K562 (cell line): ENCODE results near the gene TACSTD2. TPM values are rescaled to one million over a fixed set of nuclear protein-coding genes. Genes with fewer than 3 reads are reported as not detected.
A peak's percentile ranks its signal among the peaks of the same experiment; 100 is the strongest.

Source experiments
- ATAC-seq: fragments of 200-7000 bp; cut with Tn5 transposase; 3 replicates; pipeline ENCODE4 v1.9.1; 2020; ENCODE audit warnings: moderate library complexity
- BruUV-seq: library from RNA; stranded (reverse); fragments of 400-500 nt; replicated peaks from 2 replicates; lab custom pipeline; 2021; lab: Mats Ljungman, UMichigan
- CTCF ChIA-PET: fragments of 300-600 bp; formaldehyde crosslinking; extraction: SDS; loops from one replicate; lab custom pipeline; 2021; ENCODE audit warnings: low intra/inter-chr PET ratio; lab: Yijun Ruan, JAX
- POLR2A ChIA-PET: fragments of 300-600, 350-650 bp; sonication (Branson Sonifier 250); formaldehyde crosslinking; extraction: SDS; loops from one replicate; lab custom pipeline; 2021; ENCODE audit warnings: antibody characterized with exemption, inconsistent platforms; lab: Yijun Ruan, JAX
- DNase-seq, 4 experiments: peaks; one replicate each; pipeline versions ENCODE4 v3.0.0 to v3.0.0-alpha.2; 2011 to 2018; ENCODE audit warnings: low spot score in 3 of 4, mixed read lengths in 3 of 4; ENCODE audit errors: extremely low read depth in 1 of 4
- FAIRE-seq: peaks from 2 replicates; lab custom pipeline; 2011; peaks lifted over from hg19 to GRCh38; lab: Jason Lieb, UNC
- H2AFZ ChIP-seq: 2 replicates; pipeline ENCODE4 v1.6.0; 2011; ENCODE audit warnings: low read depth, low read length, control low read depth, inconsistent platforms
- H3K27ac ChIP-seq: fragments of 200-600 bp; 3 replicates; pipeline ENCODE4 v1.8.0; 2011; ENCODE audit warnings: low read depth, mild to moderate bottlenecking, control low read depth, inconsistent platforms, low read length, moderate library complexity, mixed read lengths; ENCODE audit errors: extremely low read depth
- H3K27me3 ChIP-seq, 2 experiments: fragments of 300-600 bp in 1 of 2; 2 replicates in 1 of 2; 3 replicates in 1 of 2; pipeline versions ENCODE4 v1.6.0 to v1.8.0; 2011; ENCODE audit warnings: inconsistent platforms in 2 of 2, low read length in 2 of 2, mild to moderate bottlenecking in 1 of 2, mixed read lengths in 1 of 2, moderate library complexity in 1 of 2; ENCODE audit not compliant: control insufficient read depth in 2 of 2, insufficient read depth in 2 of 2
- H3K36me3 ChIP-seq: fragments of 300-600 bp; 3 replicates; pipeline ENCODE4 v1.8.0; 2011; ENCODE audit warnings: mild to moderate bottlenecking, low read length, inconsistent platforms; ENCODE audit not compliant: control insufficient read depth, insufficient read depth
- H3K4me1 ChIP-seq, 2 experiments: fragments of 200-600 bp in 1 of 2; replicated peaks in 1 of 2; 2 replicates in 1 of 2; 3 replicates in 1 of 2; pipeline versions ENCODE4 v1.5.1 to v1.8.0; 2011; ENCODE audit warnings: inconsistent platforms in 2 of 2, low read length in 2 of 2, mild to moderate bottlenecking in 1 of 2, mixed read lengths in 1 of 2, moderate library complexity in 1 of 2; ENCODE audit not compliant: control insufficient read depth in 2 of 2, insufficient read depth in 2 of 2
- H3K4me2 ChIP-seq: 2 replicates; pipeline ENCODE4 v1.6.1; 2011; ENCODE audit warnings: low read length, control low read depth, inconsistent platforms, mixed read lengths; ENCODE audit not compliant: insufficient read depth
- H3K4me3 ChIP-seq: fragments of 200-600 bp; sonication (generic), shearing (Covaris generic); 2 replicates; pipeline ENCODE4 v1.5.1; 2016; ENCODE audit warnings: control low read depth, inconsistent platforms
- H3K79me2 ChIP-seq: fragments of 200-600 bp; 3 replicates; pipeline ENCODE4 v1.8.0; 2011; ENCODE audit warnings: low read length, inconsistent platforms; ENCODE audit not compliant: control insufficient read depth, insufficient read depth
- H3K9ac ChIP-seq, 2 experiments: 2 replicates each; pipeline versions ENCODE4 v1.6.0 to v1.6.1; 2011; ENCODE audit warnings: low read depth in 2 of 2, low read length in 2 of 2, control low read depth in 1 of 2, inconsistent platforms in 1 of 2, mild to moderate bottlenecking in 1 of 2, mixed read lengths in 1 of 2; ENCODE audit not compliant: insufficient read depth in 1 of 2
- H3K9me1 ChIP-seq: one replicate; pipeline ENCODE4 v1.6.0; 2011; ENCODE audit warnings: inconsistent platforms, mild to moderate bottlenecking, low read length, moderate library complexity; ENCODE audit not compliant: control insufficient read depth, insufficient read depth
- H3K9me3 ChIP-seq: replicated peaks from 2 replicates; pipeline ENCODE4 v1.5.1; 2011; ENCODE audit warnings: low read depth, low read length, inconsistent platforms; ENCODE audit not compliant: control insufficient read depth, insufficient read depth
- H4K20me1 ChIP-seq: replicated peaks from 2 replicates; pipeline ENCODE4 v1.6.1; 2011; ENCODE audit warnings: low read length, inconsistent platforms, mixed read lengths; ENCODE audit not compliant: control insufficient read depth, insufficient read depth
- CBFA2T2 ChIP-seq: fragments of 450-650 bp; conservative IDR thresholded peaks from 2 replicates; pipeline ENCODE4 v1.6.1; 2017; ENCODE audit warnings: mild to moderate bottlenecking
- KDM2B ChIP-seq: fragments of 250-450 bp; sonication (Bioruptor Pico); IDR thresholded peaks from 2 replicates; pipeline ENCODE4 v1.8.0; 2021; ENCODE audit warnings: mild to moderate bottlenecking, moderate library complexity
- RAD21 ChIP-seq, 2 experiments: fragments of 250-450 bp in 1 of 2; fragments of 450-650 bp in 1 of 2; sonication (Bioruptor Pico) in 1 of 2; formaldehyde crosslinking in 1 of 2; IDR thresholded peaks in 1 of 2; conservative IDR thresholded peaks in 1 of 2; 2 replicates each; pipeline versions ENCODE4 v1.4.0 to v1.8.0; 2020 to 2022; ENCODE audit warnings: mild to moderate bottlenecking in 2 of 2, moderate library complexity in 1 of 2
- SP1 ChIP-seq: sonication (generic); formaldehyde crosslinking; IDR thresholded peaks from 2 replicates; pipeline ENCODE4 v1.8.1; 2022; ENCODE audit warnings: mild to moderate bottlenecking, missing genetic modification reagents
- ZEB2 ChIP-seq: fragments of 450-650 bp; IDR thresholded peaks from 2 replicates; pipeline ENCODE4 v1.6.1; 2016
- WGBS: fragments of 100-300 bp; shearing (Covaris generic); methylation state at CpG from one replicate; pipeline ENCODE4 v1.1.6; 2016; ENCODE audit warnings: low coverage, mixed read lengths; ENCODE audit not compliant: insufficient coverage; ENCODE audit errors: missing lambda C conversion rate; 5-methylcytosine and 5-hydroxymethylcytosine counted together
- in situ Hi-C: fragments of 300-500 bp; cut with MboI; formaldehyde crosslinking; loops from 4 replicates; pipeline ENCODE4 v1.15.0; 2018; ENCODE audit warnings: inconsistent platforms, mixed read lengths
- intact Hi-C: fragments of 100-400 bp; cut with micrococcal nuclease; formaldehyde crosslinking; loops from 2 replicates; pipeline ENCODE4 v1.14.2; 2022
- polyA plus RNA-seq, 8 experiments: library from polyadenylated mRNA; depleted of rRNA in 4 of 8; stranded (reverse) in 5 of 8; unstranded in 3 of 8; fragments of >200 nt; fragmentation: Nextera tagmentation in 2 of 8; fragmentation: Illumina TruSeq in 1 of 8; extraction: Ambion mirVana in 2 of 8; extraction: Trizol in 1 of 8; gene quantifications; 2 replicates each; pipeline versions ENCODE4 v1.2.1 to v1.2.3, GENCODE V29; 2011 to 2014; ENCODE audit warnings: inconsistent platforms in 1 of 8, missing spikeins in 1 of 8
- total RNA-seq, 7 experiments: library from RNA; depleted of rRNA in 6 of 7; stranded (reverse); fragments of >200 nt in 6 of 7; fragmentation: Illumina TruSeq in 2 of 7; extraction: Trizol in 2 of 7; gene quantifications; 2 replicates each; pipeline versions ENCODE4 v1.2.1 to v1.2.3, GENCODE V29; 2011 to 2021; ENCODE audit warnings: low replicate concordance in 1 of 7
- TF ChIP-seq, protein P1 (sequence below): fragments of 450-650 bp; IDR thresholded peaks from 2 replicates; pipeline ENCODE4 v1.6.1; 2018; ENCODE audit not compliant: partially characterized antibody
- TF ChIP-seq, protein P2 (sequence below): sonication (generic); formaldehyde crosslinking; IDR thresholded peaks from 2 replicates; pipeline ENCODE4 v1.8.1; 2023; ENCODE audit warnings: mild to moderate bottlenecking, missing genetic modification reagents
- TF ChIP-seq, protein P3 (sequence below): fragments of 250-450 bp; sonication (Bioruptor Pico); IDR thresholded peaks from 2 replicates; pipeline ENCODE4 v1.5.0; 2021

Gene TACSTD2
- total and polyA plus RNA-seq, 9 of the 15 experiments (the other 6 are each of a cell fraction or from before 2014, with no cell fraction given), result 0.04 to 0.31 TPM; not detected in 7

DNA sequence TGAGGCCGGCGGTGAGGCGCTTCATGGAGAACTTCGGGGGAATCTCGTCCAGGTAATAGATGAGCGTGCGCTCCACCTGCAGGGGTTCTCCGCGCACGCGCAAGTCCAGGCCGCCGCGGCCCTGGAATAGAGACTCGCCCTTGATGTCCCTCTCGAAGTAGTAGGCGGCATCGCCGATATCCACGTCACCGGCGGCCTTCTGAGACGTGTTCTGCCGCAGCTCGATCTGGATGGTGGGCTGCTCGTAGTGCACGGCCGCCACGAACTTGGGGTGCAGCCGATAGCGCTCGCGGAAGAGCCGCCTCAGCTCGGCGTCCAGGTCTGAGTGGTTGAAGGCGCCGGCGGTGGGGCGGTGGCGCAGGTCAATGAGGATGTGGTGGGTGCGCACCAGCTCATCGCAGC is 726 bp downstream of the TACSTD2 start:
- CTCF ChIA-PET, result no interaction called here
- Histone ChIP-seq H3K4me1 (peaks cover 0 to 11% of the 10 kb centered on the region in 2 experiments; a peak in 1 of 5 replicates), H3K27ac (no peak overlapping the region)

More for the DNA sequence above, 726 bp downstream of the TACSTD2 start:
- intact Hi-C loops (no loop called here), in situ Hi-C loops (no loop called here)
- no TSS peak for BruUV-seq
- Histone ChIP-seq H3K9ac (no peak overlapping the region), H2AFZ (no peak overlapping the region), H4K20me1 (no peaks in the 10 kb centered on the region), H3K27me3 (peaks cover 2 to 6% of the 10 kb centered on the region in 2 experiments; a peak in 1 of 5 replicates), H3K9me3 (no peaks in the 10 kb centered on the region), H3K9me1 (no peaks in the 10 kb centered on the region), H3K4me3 (no peak overlapping the region), H3K36me3 (no peaks in the 10 kb centered on the region), H3K4me2 (no peak overlapping the region), H3K79me2 (no peaks in the 10 kb centered on the region)
- POLR2A ChIA-PET, result no interaction called here
- TF ChIP-seq RAD21 (CRISPR knock-in tag; conservative IDR thresholded peaks at IDR 0.05 in 1 of 2, IDR thresholded peaks at IDR 0.05 in 1 of 2) (no peak), SP1 (CRISPR knock-in tag) (no peak), CBFA2T2 (no peak), KDM2B (no peak), ZEB2 (no peak)
- TF ChIP-seq, protein P1, sequence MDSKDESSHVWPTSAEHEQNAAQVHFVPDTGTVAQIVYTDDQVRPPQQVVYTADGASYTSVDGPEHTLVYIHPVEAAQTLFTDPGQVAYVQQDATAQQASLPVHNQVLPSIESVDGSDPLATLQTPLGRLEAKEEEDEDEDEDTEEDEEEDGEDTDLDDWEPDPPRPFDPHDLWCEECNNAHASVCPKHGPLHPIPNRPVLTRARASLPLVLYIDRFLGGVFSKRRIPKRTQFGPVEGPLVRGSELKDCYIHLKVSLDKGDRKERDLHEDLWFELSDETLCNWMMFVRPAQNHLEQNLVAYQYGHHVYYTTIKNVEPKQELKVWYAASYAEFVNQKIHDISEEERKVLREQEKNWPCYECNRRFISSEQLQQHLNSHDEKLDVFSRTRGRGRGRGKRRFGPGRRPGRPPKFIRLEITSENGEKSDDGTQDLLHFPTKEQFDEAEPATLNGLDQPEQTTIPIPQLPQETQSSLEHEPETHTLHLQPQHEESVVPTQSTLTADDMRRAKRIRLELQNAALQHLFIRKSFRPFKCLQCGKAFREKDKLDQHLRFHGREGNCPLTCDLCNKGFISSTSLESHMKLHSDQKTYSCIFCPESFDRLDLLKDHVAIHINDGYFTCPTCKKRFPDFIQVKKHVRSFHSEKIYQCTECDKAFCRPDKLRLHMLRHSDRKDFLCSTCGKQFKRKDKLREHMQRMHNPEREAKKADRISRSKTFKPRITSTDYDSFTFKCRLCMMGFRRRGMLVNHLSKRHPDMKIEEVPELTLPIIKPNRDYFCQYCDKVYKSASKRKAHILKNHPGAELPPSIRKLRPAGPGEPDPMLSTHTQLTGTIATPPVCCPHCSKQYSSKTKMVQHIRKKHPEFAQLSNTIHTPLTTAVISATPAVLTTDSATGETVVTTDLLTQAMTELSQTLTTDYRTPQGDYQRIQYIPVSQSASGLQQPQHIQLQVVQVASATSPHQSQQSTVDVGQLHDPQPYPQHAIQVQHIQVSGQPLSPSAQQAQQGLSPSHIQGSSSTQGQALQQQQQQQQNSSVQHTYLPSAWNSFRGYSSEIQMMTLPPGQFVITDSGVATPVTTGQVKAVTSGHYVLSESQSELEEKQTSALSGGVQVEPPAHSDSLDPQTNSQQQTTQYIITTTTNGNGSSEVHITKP, result no peak
- TF ChIP-seq, protein P2, sequence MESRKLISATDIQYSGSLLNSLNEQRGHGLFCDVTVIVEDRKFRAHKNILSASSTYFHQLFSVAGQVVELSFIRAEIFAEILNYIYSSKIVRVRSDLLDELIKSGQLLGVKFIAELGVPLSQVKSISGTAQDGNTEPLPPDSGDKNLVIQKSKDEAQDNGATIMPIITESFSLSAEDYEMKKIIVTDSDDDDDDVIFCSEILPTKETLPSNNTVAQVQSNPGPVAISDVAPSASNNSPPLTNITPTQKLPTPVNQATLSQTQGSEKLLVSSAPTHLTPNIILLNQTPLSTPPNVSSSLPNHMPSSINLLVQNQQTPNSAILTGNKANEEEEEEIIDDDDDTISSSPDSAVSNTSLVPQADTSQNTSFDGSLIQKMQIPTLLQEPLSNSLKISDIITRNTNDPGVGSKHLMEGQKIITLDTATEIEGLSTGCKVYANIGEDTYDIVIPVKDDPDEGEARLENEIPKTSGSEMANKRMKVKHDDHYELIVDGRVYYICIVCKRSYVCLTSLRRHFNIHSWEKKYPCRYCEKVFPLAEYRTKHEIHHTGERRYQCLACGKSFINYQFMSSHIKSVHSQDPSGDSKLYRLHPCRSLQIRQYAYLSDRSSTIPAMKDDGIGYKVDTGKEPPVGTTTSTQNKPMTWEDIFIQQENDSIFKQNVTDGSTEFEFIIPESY, result peak; percentile 75
- TF ChIP-seq, protein P3, sequence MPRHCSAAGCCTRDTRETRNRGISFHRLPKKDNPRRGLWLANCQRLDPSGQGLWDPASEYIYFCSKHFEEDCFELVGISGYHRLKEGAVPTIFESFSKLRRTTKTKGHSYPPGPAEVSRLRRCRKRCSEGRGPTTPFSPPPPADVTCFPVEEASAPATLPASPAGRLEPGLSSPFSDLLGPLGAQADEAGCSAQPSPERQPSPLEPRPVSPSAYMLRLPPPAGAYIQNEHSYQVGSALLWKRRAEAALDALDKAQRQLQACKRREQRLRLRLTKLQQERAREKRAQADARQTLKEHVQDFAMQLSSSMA (CRISPR knock-in tag), result no peak
- ATAC-seq (no peak), FAIRE-seq (no peak), DNase-seq (no peak)
- 78% methylated on average over 36 of the region's 43 CpGs for WGBS
